ENCODE measurements around the gene ADK.

- no peak for TF ChIP-seq POLR2AphosphoS5 (IDR thresholded peaks at IDR 0.05)
- no peak for TF ChIP-seq POLR2A (IDR thresholded peaks at IDR 0.05)
- TF ChIP-seq CTCF (IDR thresholded peaks at IDR 0.05 in 8 of 11, conservative IDR thresholded peaks at IDR 0.05 in 3 of 11), result no peak
Observed at GRCh38 chr10:74244807-74245206, 93.8 kb downstream of the ADK start.
